Activated CD8-positive, alpha-beta T cell treated with anti-CD3 and anti-CD28 coated beads for 36 hours (primary cell): ENCODE results near the gene THRB. TPM values are rescaled to one million over a fixed set of nuclear protein-coding genes. Genes with fewer than 3 reads are reported as not detected.

ENCODE experiments used
- ATAC-seq: fragments of 200-7000 bp; cut with Tn5 transposase; one replicate; pipeline ENCODE4 v1.10.0; 2021; ENCODE audit warnings: mild to moderate bottlenecking, moderate library complexity
- CTCF ChIA-PET: fragments of 350-600 bp; sonication (Branson Sonifier 250); formaldehyde crosslinking; loops from one replicate; lab custom pipeline; 2021; ENCODE audit warnings: antibody characterized with exemption; lab: Charles Lee
- POLR2A ChIA-PET: fragments of 350-600 bp; sonication (Branson Sonifier 250); formaldehyde crosslinking; loops from one replicate; lab custom pipeline; 2021; ENCODE audit warnings: antibody characterized with exemption; lab: Charles Lee
- DNase-seq: peaks from one replicate; pipeline ENCODE4 v3.0.0-alpha.2; 2020
- H3K27ac Mint-ChIP-seq: one replicate; pipeline ENCODE4 v1.8.0; 2021; ENCODE audit warnings: mild to moderate bottlenecking, mixed read lengths
- H3K27me3 Mint-ChIP-seq: one replicate; pipeline ENCODE4 v1.8.0; 2021; ENCODE audit warnings: mixed read lengths
- H3K36me3 Mint-ChIP-seq: one replicate; pipeline ENCODE4 v1.8.0; 2021; ENCODE audit warnings: low read depth, mixed read lengths
- H3K4me1 Mint-ChIP-seq: one replicate; pipeline ENCODE4 v1.8.0; 2021; ENCODE audit warnings: low read depth, mixed read lengths
- H3K4me3 Mint-ChIP-seq: one replicate; pipeline ENCODE4 v1.8.0; 2021; ENCODE audit warnings: mild to moderate bottlenecking, moderate library complexity, mixed read lengths
- H3K9me3 Mint-ChIP-seq: one replicate; pipeline ENCODE4 v1.8.0; 2021; ENCODE audit warnings: mixed read lengths
- intact Hi-C: fragments of 100-400 bp; cut with micrococcal nuclease; formaldehyde crosslinking; loops from one replicate; pipeline ENCODE4 v1.10.0; 2022
- total RNA-seq, 2 experiments: library from RNA; stranded (reverse); gene quantifications; one replicate each; pipeline ENCODE4 v1.2.3, GENCODE V29; 2021
- TF ChIP-seq, protein P1 (sequence below): fragments of 200-600 bp; IDR thresholded peaks from one replicate; pipeline ENCODE4 v1.8.0; 2022; ENCODE audit warnings: antibody characterized with exemption, mild to moderate bottlenecking

THRB gene
- total RNA-seq, 2 experiments from 2014 or later, result not detected

DNA sequence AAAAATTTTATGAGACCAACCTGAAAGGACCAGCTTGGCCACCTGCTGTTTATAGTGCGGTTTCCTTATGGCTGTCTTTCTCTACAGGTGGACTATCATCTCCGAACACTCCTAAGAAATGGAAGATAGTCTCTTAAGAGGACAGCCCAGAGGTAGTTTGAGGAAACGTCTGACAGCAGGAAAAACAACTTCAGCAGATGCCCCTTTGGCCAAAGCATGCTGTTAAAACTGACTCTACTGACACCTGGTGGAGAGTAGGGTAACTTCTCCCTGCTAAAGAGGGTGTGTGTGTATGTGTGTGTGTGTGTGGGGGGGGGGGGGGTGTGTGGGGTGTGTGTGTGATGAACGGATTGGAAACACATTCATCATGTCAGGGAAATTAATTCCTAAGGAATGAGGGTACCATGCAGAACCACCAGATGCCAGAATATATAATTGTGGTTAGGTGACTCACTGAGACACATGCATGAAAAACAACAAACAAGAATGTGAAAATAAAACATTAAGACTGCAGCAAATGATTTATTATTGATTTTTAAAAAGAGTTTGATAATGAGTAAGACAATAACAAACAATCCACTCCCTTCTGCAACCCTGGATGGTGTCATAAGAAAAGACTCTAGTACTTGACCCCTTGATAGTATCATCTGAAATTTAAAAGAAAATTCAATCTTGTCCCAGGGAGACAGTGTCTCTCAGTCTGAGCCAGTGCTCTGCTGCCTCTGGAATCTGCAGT, 256.5 kb downstream of the THRB start:
- TF ChIP-seq, protein P1, sequence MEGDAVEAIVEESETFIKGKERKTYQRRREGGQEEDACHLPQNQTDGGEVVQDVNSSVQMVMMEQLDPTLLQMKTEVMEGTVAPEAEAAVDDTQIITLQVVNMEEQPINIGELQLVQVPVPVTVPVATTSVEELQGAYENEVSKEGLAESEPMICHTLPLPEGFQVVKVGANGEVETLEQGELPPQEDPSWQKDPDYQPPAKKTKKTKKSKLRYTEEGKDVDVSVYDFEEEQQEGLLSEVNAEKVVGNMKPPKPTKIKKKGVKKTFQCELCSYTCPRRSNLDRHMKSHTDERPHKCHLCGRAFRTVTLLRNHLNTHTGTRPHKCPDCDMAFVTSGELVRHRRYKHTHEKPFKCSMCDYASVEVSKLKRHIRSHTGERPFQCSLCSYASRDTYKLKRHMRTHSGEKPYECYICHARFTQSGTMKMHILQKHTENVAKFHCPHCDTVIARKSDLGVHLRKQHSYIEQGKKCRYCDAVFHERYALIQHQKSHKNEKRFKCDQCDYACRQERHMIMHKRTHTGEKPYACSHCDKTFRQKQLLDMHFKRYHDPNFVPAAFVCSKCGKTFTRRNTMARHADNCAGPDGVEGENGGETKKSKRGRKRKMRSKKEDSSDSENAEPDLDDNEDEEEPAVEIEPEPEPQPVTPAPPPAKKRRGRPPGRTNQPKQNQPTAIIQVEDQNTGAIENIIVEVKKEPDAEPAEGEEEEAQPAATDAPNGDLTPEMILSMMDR, result peak; percentile 47
- intact Hi-C loops, result loop anchor here (2.0 kb wide), 1 partner anchor 239 kb away; no protein-coding TSS in a partner anchor
- POLR2A ChIA-PET, result no interaction called here
- ATAC-seq, result peak; percentile 93
- Mint-ChIP-seq H3K4me1 (no peaks in the 10 kb centered on the region), H3K36me3 (no peaks in the 10 kb centered on the region), H3K9me3 (no peaks in the 10 kb centered on the region), H3K4me3 (no peak overlapping the region), H3K27ac (no peak overlapping the region), H3K27me3 (no peaks in the 10 kb centered on the region)
- peak; percentile 42 for DNase-seq
- CTCF ChIA-PET, result interaction anchor here (0.6 to 3.5 kb wide), 12 partner anchors 11 to 442 kb away, joined by 3 to 21 read pairs (median 4); no protein-coding TSS in a partner anchor

DNA sequence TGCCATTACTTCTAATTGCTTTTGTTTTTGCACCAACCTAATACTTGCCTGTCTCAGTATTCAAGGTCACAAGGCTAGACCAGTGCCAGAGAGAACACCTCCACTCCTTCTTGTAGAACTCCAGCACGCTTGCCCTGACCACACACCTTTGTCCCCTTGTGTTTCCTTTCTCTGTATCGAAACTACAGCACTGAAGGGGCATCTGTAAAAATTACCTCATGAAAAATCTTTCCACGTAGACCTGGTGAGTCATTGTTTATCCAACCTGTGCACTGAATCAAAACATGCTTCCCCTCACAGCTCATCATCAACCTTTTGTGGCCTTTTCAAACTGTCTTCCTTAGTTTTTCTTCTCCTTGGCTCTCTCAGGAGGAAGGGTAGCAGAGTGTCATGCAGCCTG, 259.5 kb downstream of the THRB start:
- intact Hi-C loops, result no loop called here
- Mint-ChIP-seq H3K4me3 (no peak overlapping the region), H3K4me1 (no peaks in the 10 kb centered on the region), H3K36me3 (no peaks in the 10 kb centered on the region), H3K9me3 (no peaks in the 10 kb centered on the region), H3K27ac (no peak overlapping the region), H3K27me3 (no peaks in the 10 kb centered on the region)
- POLR2A ChIA-PET, result no interaction called here
- ATAC-seq (peak; percentile 10), DNase-seq (no peak)
- CTCF ChIA-PET, result interaction anchor here (3.5 kb wide), 1 partner anchor 235 kb away, joined by 21 read pairs; no protein-coding TSS in a partner anchor
- TF ChIP-seq, protein P1, result no peak

- H3K27me3 Mint-ChIP-seq, result no peaks in the 10 kb centered on the region
- no peaks in the 10 kb centered on the region for H3K9me3 Mint-ChIP-seq
- no peak overlapping the region for H3K27ac Mint-ChIP-seq
- CTCF ChIA-PET, result interaction anchor here (2.0 to 2.6 kb wide), 2 partner anchors 46 to 233 kb away, joined by 9 to 12 read pairs; no protein-coding TSS in a partner anchor
- H3K36me3 Mint-ChIP-seq, result no peaks in the 10 kb centered on the region
- intact Hi-C loops, result no loop called here
- TF ChIP-seq, protein P1, result no peak
- no peaks in the 10 kb centered on the region for H3K4me1 Mint-ChIP-seq
- ATAC-seq (no peak), DNase-seq (no peak)
- H3K4me3 Mint-ChIP-seq, result no peak overlapping the region
- POLR2A ChIA-PET, result no interaction called here
These were observed 261.9 kb downstream of the THRB start for GRCh38 chr3:24232784-24233183.

DNA sequence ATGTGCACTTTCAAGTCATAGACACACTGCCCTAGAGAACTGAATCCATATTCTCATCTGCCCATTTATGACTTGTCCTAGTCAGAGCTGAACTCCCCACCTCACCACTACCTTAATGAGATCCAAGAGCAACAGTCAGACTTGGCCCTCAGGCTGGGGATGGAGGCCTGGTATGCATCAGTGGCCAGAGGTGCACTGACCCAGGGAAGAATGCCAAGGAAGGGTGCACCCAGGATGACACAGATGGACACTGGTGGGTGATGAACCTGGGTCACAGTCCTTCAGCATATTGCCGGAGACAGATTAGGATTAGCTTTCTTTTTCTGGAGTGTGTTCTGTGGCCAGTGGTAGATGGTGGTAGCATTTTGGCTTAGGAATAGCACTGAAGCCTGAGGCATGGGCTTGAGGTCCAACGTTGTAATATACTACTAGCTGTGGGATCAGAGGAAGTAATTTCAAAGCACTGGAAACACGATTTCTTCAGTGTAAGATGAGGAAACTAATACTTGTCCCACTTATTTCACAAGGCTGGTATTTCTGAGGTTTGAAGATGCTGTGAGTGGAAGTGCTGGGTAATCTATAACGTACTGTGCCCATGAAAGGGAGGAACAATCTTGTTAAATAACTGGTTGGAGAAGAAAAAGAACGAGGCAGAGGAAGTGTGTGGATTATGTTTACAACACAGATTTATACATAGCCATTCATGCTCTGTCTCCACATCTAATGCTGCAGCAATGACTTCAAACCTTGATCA, 265.0 kb downstream of the THRB start:
- no peak overlapping the region for H3K27ac Mint-ChIP-seq
- POLR2A ChIA-PET, result no interaction called here
- H3K4me1 Mint-ChIP-seq, result no peaks in the 10 kb centered on the region
- DNase-seq (no peak), ATAC-seq (no peak)
- intact Hi-C loops, result no loop called here
- CTCF ChIA-PET, result no interaction called here
- H3K36me3 Mint-ChIP-seq, result no peaks in the 10 kb centered on the region
- TF ChIP-seq, protein P1, result no peak
- H3K4me3 Mint-ChIP-seq, result no peak overlapping the region
- no peaks in the 10 kb centered on the region for H3K27me3 Mint-ChIP-seq
- no peaks in the 10 kb centered on the region for H3K9me3 Mint-ChIP-seq

- no peaks in the 10 kb centered on the region for H3K9me3 Mint-ChIP-seq
- DNase-seq, result no peak
- intact Hi-C loops, result no loop called here
- ATAC-seq, result no peak
- TF ChIP-seq, protein P1, result no peak
- peaks cover under 1% of the 10 kb centered on the region for H3K27me3 Mint-ChIP-seq
- H3K27ac Mint-ChIP-seq, result no peak overlapping the region
- H3K4me3 Mint-ChIP-seq, result no peak overlapping the region
- no peaks in the 10 kb centered on the region for H3K36me3 Mint-ChIP-seq
- POLR2A ChIA-PET, result no interaction called here
- CTCF ChIA-PET, result interaction anchor here (0.5 to 2.0 kb wide), 2 partner anchors 10 to 42 kb away, joined by 3 to 7 read pairs; no protein-coding TSS in a partner anchor
- no peaks in the 10 kb centered on the region for H3K4me1 Mint-ChIP-seq
These were observed 267.0 kb downstream of the THRB start for GRCh38 chr3:24227635-24228034.
